Neural progenitor cell (in vitro differentiated cells): ENCODE data around the gene REV3L. TPM values are rescaled to one million over a fixed set of nuclear protein-coding genes. Genes with fewer than 3 reads are reported as not detected.

Experiments used
- DNase-seq: peaks from one replicate; pipeline ENCODE4 v3.0.0-alpha.2; 2016; ENCODE audit warnings: low spot score
- H2AFZ ChIP-seq: fragments of 200-600 bp; sonication (generic); replicated peaks from 2 replicates; pipeline ENCODE4 v1.6.1; 2016; ENCODE audit warnings: antibody characterized with exemption
- H3F3A ChIP-seq: fragments of 200-600 bp; sonication (generic); 2 replicates; pipeline ENCODE4 v1.6.1; 2016; ENCODE audit warnings: antibody characterized with exemption, low read depth
- H3K27ac ChIP-seq: fragments of 200-600 bp; sonication (generic); 2 replicates; pipeline ENCODE4 v1.5.1; 2016; ENCODE audit warnings: mild to moderate bottlenecking
- H3K27me3 ChIP-seq: fragments of 200-600 bp; sonication (generic); 2 replicates; pipeline ENCODE4 v1.6.1; 2016; ENCODE audit warnings: mild to moderate bottlenecking, moderate library complexity
- H3K36me3 ChIP-seq: fragments of 200-600 bp; sonication (generic); 2 replicates; pipeline ENCODE4 v1.5.1; 2016
- H3K4me1 ChIP-seq: fragments of 200-600 bp; sonication (generic); 2 replicates; pipeline ENCODE4 v1.6.1; 2016; ENCODE audit warnings: mixed run types
- H3K4me2 ChIP-seq: fragments of 200-600 bp; sonication (generic); 2 replicates; pipeline ENCODE4 v1.6.1; 2016
- H3K4me3 ChIP-seq: fragments of 200-600 bp; sonication (generic); 2 replicates; pipeline ENCODE4 v1.5.1; 2016
- H3K79me2 ChIP-seq: fragments of 200-600 bp; sonication (generic); 2 replicates; pipeline ENCODE4 v1.6.1; 2016; ENCODE audit warnings: low read depth
- H3K9ac ChIP-seq: fragments of 200-600 bp; sonication (generic); 2 replicates; pipeline ENCODE4 v1.6.1; 2016
- H3K9me3 ChIP-seq: fragments of 200-600 bp; sonication (generic); 2 replicates; pipeline ENCODE4 v1.5.1; 2016; ENCODE audit warnings: low read depth
- H4K20me1 ChIP-seq: fragments of 200-600 bp; sonication (generic); 2 replicates; pipeline ENCODE4 v1.6.1; 2016; ENCODE audit warnings: low read depth
- H3K27ac Mint-ChIP-seq: 3 replicates; pipeline ENCODE4 v1.8.0; 2021; ENCODE audit warnings: mixed read lengths
- H3K27me3 Mint-ChIP-seq: 2 replicates; pipeline ENCODE4 v1.8.0; 2022; ENCODE audit warnings: low read depth, mild to moderate bottlenecking, inconsistent platforms, moderate library complexity, mixed read lengths; ENCODE audit not compliant: insufficient read depth
- H3K36me3 Mint-ChIP-seq: 3 replicates; pipeline ENCODE4 v1.8.0; 2021; ENCODE audit warnings: mixed read lengths
- H3K4me1 Mint-ChIP-seq: 3 replicates; pipeline ENCODE4 v1.8.0; 2021; ENCODE audit warnings: mixed read lengths
- H3K4me3 Mint-ChIP-seq: 3 replicates; pipeline ENCODE4 v1.8.0; 2021; ENCODE audit warnings: mild to moderate bottlenecking, moderate library complexity, mixed read lengths
- H3K9me3 Mint-ChIP-seq: 3 replicates; pipeline ENCODE4 v1.8.0; 2020; ENCODE audit warnings: mixed read lengths
- EZH2 ChIP-seq: fragments of 200-600 bp; sonication (generic); IDR thresholded peaks from 2 replicates; pipeline ENCODE4 v1.6.1; 2017; ENCODE audit warnings: antibody characterized with exemption, mild to moderate bottlenecking, moderate library complexity
- EZH2phosphoT487 ChIP-seq: fragments of 200-600 bp; sonication (generic); IDR thresholded peaks from 2 replicates; pipeline ENCODE4 v1.6.1; 2017; ENCODE audit warnings: antibody characterized with exemption
- total RNA-seq: library from RNA; depleted of rRNA; stranded (reverse); fragments of >200 nt; gene quantifications from 2 replicates; pipeline ENCODE4 v1.2.3, GENCODE V29; 2015; ENCODE audit warnings: low replicate concordance
- TF ChIP-seq, protein P1 (sequence below): fragments of 200-600 bp; sonication (generic); IDR thresholded peaks from 2 replicates; pipeline ENCODE4 v1.5.1; 2017; ENCODE audit warnings: antibody characterized with exemption, mild to moderate bottlenecking

The REV3L gene
- total RNA-seq, 1 donor from 2014 or later = 23.5 TPM

DNA sequence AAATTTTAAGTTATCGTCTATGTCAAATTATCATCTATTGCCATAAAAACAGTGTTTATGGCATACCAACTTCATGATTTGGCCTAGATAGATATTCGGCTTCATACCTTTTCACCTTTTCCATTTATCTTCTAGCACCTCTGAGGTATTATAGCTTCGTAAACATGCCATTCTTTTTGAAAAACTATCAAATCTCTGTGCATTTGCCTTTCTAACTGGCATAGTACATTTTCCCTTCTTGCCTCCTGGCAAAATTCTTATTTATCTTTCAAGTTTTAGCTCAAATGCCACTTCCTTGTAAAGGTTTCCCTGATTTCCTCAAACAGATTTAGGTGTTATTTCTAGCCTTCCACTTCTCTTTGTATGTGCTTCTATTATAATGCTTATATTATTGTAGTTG lies 7.0 kb upstream of the REV3L start:
- no peak for DNase-seq
- no peak overlapping the region for H3K4me3 ChIP-seq
- TF ChIP-seq EZH2phosphoT487 (no peak), EZH2 (no peak)
- TF ChIP-seq, protein P1, sequence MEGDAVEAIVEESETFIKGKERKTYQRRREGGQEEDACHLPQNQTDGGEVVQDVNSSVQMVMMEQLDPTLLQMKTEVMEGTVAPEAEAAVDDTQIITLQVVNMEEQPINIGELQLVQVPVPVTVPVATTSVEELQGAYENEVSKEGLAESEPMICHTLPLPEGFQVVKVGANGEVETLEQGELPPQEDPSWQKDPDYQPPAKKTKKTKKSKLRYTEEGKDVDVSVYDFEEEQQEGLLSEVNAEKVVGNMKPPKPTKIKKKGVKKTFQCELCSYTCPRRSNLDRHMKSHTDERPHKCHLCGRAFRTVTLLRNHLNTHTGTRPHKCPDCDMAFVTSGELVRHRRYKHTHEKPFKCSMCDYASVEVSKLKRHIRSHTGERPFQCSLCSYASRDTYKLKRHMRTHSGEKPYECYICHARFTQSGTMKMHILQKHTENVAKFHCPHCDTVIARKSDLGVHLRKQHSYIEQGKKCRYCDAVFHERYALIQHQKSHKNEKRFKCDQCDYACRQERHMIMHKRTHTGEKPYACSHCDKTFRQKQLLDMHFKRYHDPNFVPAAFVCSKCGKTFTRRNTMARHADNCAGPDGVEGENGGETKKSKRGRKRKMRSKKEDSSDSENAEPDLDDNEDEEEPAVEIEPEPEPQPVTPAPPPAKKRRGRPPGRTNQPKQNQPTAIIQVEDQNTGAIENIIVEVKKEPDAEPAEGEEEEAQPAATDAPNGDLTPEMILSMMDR = no peak
- peaks cover 6% of the 10 kb centered on the region for H3K36me3 ChIP-seq
- no peak overlapping the region for H2AFZ ChIP-seq
- H3K79me2 ChIP-seq = peaks cover 98% of the 10 kb centered on the region
- H3K27ac ChIP-seq = no peak overlapping the region
- no peaks in the 10 kb centered on the region for H3K27me3 ChIP-seq
- Mint-ChIP-seq H3K27ac (no peak overlapping the region), H3K4me3 (no peak overlapping the region), H3K36me3 (peaks cover 23% of the 10 kb centered on the region), H3K27me3 (no peaks in the 10 kb centered on the region), H3K9me3 (no peaks in the 10 kb centered on the region), H3K4me1 (peaks cover 5% of the 10 kb centered on the region)
- H3K9me3 ChIP-seq = no peaks in the 10 kb centered on the region
- H3K4me1 ChIP-seq = peaks cover 6% of the 10 kb centered on the region
- no peak overlapping the region for H3K9ac ChIP-seq
- no peaks in the 10 kb centered on the region for H3F3A ChIP-seq
- H3K4me2 ChIP-seq = no peak overlapping the region
- peaks cover 4% of the 10 kb centered on the region for H4K20me1 ChIP-seq

DNA sequence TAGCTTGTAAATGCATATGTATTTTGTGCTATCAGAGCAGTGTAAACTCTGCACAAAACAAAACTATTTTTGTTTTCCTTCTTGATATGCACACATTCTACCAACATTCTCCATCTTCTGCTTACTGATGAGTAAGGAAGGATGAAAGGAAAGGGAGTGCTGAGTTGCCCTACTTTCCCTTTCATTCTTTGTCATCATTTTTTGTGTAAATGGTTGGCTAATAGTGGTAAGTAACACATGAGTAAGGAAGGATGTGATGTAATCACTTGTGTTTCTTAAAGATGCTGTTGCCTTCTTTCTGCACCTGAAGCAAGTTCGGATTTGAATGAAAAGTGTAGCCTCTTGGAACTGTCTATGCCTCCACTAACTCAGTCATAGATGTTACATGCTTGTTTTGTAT lies 4.6 kb upstream of the REV3L start:
- H3K79me2 ChIP-seq = peaks cover 86% of the 10 kb centered on the region
- DNase-seq = no peak
- no peak for TF ChIP-seq EZH2phosphoT487
- no peak for TF ChIP-seq EZH2
- TF ChIP-seq, protein P1 = no peak

DNA sequence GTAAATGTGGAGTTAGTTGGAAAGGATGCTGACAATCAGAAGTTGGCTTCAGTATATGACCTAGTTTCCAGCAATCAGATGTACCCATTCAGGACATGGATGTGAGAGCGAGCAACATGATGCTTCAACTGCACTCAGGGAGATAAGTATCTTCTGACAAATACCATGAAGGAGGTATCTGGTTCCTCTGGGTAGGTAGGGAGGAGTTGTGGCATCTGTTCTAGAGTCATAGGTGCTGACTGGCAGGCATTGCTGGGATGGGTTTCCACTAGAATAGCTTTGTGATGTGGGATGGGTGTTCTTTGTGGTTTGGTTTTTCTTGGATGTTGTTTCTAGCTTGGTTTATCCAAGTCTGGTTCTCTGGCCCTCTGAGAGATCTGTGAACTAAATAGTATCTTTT lies 3.9 kb upstream of the REV3L start:
- TF ChIP-seq EZH2 (no peak), EZH2phosphoT487 (no peak)
- TF ChIP-seq, protein P1 = no peak
- H3K4me2 ChIP-seq = no peak overlapping the region
- Mint-ChIP-seq H3K27ac (no peak overlapping the region), H3K27me3 (peaks cover 3% of the 10 kb centered on the region), H3K4me1 (peaks cover 14% of the 10 kb centered on the region), H3K9me3 (no peaks in the 10 kb centered on the region), H3K4me3 (no peak overlapping the region), H3K36me3 (peaks cover 23% of the 10 kb centered on the region)
- H4K20me1 ChIP-seq = peaks cover 2% of the 10 kb centered on the region
- peaks cover 26% of the 10 kb centered on the region for H3F3A ChIP-seq
- H3K9me3 ChIP-seq = no peaks in the 10 kb centered on the region
- no peak overlapping the region for H3K4me3 ChIP-seq
- H2AFZ ChIP-seq = no peak overlapping the region
- H3K27me3 ChIP-seq = no peaks in the 10 kb centered on the region
- H3K9ac ChIP-seq = no peak overlapping the region
- DNase-seq = no peak
- peaks cover 83% of the 10 kb centered on the region for H3K79me2 ChIP-seq
- H3K36me3 ChIP-seq = peaks cover 6% of the 10 kb centered on the region
- H3K27ac ChIP-seq = no peak overlapping the region
- H3K4me1 ChIP-seq = peaks cover 13% of the 10 kb centered on the region

More for the DNA sequence above, 4.6 kb upstream of the REV3L start:
- H3K36me3 Mint-ChIP-seq = peaks cover 23% of the 10 kb centered on the region
- H3K4me1 Mint-ChIP-seq = peaks cover 12% of the 10 kb centered on the region
- H3K27me3 Mint-ChIP-seq = peaks cover 3% of the 10 kb centered on the region
- no peaks in the 10 kb centered on the region for H3K9me3 Mint-ChIP-seq
- H3K9ac ChIP-seq = no peak overlapping the region
- peaks cover 6% of the 10 kb centered on the region for H3K36me3 ChIP-seq
- no peaks in the 10 kb centered on the region for H3K9me3 ChIP-seq
- H3K27ac ChIP-seq = no peak overlapping the region
- no peak overlapping the region for H3K4me3 ChIP-seq
- no peak overlapping the region for H2AFZ ChIP-seq
- H3K4me1 ChIP-seq = peaks cover 13% of the 10 kb centered on the region
- H3K4me3 Mint-ChIP-seq = no peak overlapping the region
- H3K4me2 ChIP-seq = no peak overlapping the region
- peaks cover 19% of the 10 kb centered on the region for H3F3A ChIP-seq
- no peaks in the 10 kb centered on the region for H3K27me3 ChIP-seq
- H4K20me1 ChIP-seq = peaks cover 4% of the 10 kb centered on the region
- no peak overlapping the region for H3K27ac Mint-ChIP-seq
